Hepatocyte (in vitro differentiated cells): Measurements from ENCODE around the gene CIDEA. TPM values are rescaled to one million over a fixed set of nuclear protein-coding genes. Genes with fewer than 3 reads are reported as not detected.

Source experiments
- DNase-seq: peaks from one replicate; pipeline ENCODE4 v3.0.0-alpha.2; 2016; ENCODE audit warnings: low spot score
- H2AFZ ChIP-seq: fragments of 200-600 bp; sonication (generic); 2 replicates; pipeline ENCODE4 v1.6.0; 2016; ENCODE audit warnings: antibody characterized with exemption, mild to moderate bottlenecking
- H3K27ac ChIP-seq: fragments of 200-600 bp; sonication (generic); 2 replicates; pipeline ENCODE4 v1.5.1; 2016; ENCODE audit warnings: mild to moderate bottlenecking
- H3K27me3 ChIP-seq: fragments of 200-600 bp; sonication (generic); 2 replicates; pipeline ENCODE4 v1.6.1; 2016
- H3K36me3 ChIP-seq: fragments of 200-600 bp; sonication (generic); replicated peaks from 2 replicates; pipeline ENCODE4 v1.5.1; 2016; ENCODE audit warnings: low read depth; ENCODE audit not compliant: insufficient read depth
- H3K4me1 ChIP-seq: fragments of 200-600 bp; sonication (generic); 2 replicates; pipeline ENCODE4 v1.5.1; 2016; ENCODE audit warnings: mild to moderate bottlenecking, moderate library complexity; ENCODE audit not compliant: insufficient read depth
- H3K4me2 ChIP-seq: fragments of 200-600 bp; sonication (generic); 2 replicates; pipeline ENCODE4 v1.6.0; 2016
- H3K4me3 ChIP-seq: fragments of 200-600 bp; sonication (generic); 2 replicates; pipeline ENCODE4 v1.5.1; 2016; ENCODE audit warnings: mild to moderate bottlenecking
- H3K79me2 ChIP-seq: fragments of 200-600 bp; sonication (generic); 2 replicates; pipeline ENCODE4 v1.6.0; 2017; ENCODE audit warnings: mild to moderate bottlenecking
- H3K9me2 ChIP-seq: fragments of 200-600 bp; sonication (generic); replicated peaks from 2 replicates; pipeline ENCODE4 v1.6.0; 2017; ENCODE audit warnings: mild to moderate bottlenecking; ENCODE audit not compliant: insufficient read depth
- H3K9me3 ChIP-seq: fragments of 200-600 bp; sonication (generic); 2 replicates; pipeline ENCODE4 v1.5.1; 2016; ENCODE audit warnings: low read depth, mild to moderate bottlenecking
- H4K20me1 ChIP-seq: fragments of 200-600 bp; sonication (generic); 2 replicates; pipeline ENCODE4 v1.6.0; 2016; ENCODE audit warnings: mild to moderate bottlenecking; ENCODE audit not compliant: insufficient read depth, poor library complexity, severe bottlenecking
- CTCF ChIP-seq: fragments of 200-600 bp; sonication (generic); IDR thresholded peaks from 2 replicates; pipeline ENCODE4 v1.5.1; 2016; ENCODE audit warnings: antibody characterized with exemption, mild to moderate bottlenecking; ENCODE audit not compliant: poor library complexity
- EZH2 ChIP-seq: fragments of 200-600 bp; sonication (generic); IDR thresholded peaks from 2 replicates; pipeline ENCODE4 v1.6.1; 2016; ENCODE audit warnings: antibody characterized with exemption, mild to moderate bottlenecking, borderline replicate concordance
- EZH2phosphoT487 ChIP-seq: fragments of 200-600 bp; sonication (generic); IDR thresholded peaks from one replicate; pipeline ENCODE4 v1.6.1; 2018; ENCODE audit warnings: antibody characterized with exemption, mild to moderate bottlenecking, low read depth, moderate library complexity; ENCODE audit not compliant: unreplicated experiment, severe bottlenecking
- WGBS: methylation state at CpG from one replicate; pipeline ENCODE4 v1.1.6; 2016; ENCODE audit warnings: low lambda C conversion rate; ENCODE audit errors: missing lambda C conversion rate; 5-methylcytosine and 5-hydroxymethylcytosine counted together
- polyA plus RNA-seq: library from polyadenylated mRNA; unstranded; fragments of >200 nt; fragmentation: Nextera tagmentation; extraction: Ambion mirVana; gene quantifications from 2 replicates; pipeline ENCODE4 v1.2.1, GENCODE V29; 2016
- total RNA-seq: library from RNA; depleted of rRNA; stranded (reverse); fragments of >200 nt; gene quantifications from 2 replicates; pipeline ENCODE4 v1.2.3, GENCODE V29; 2014

The CIDEA gene
- total and polyA plus RNA-seq, 2 experiments from 2014 or later = not detected

DNA sequence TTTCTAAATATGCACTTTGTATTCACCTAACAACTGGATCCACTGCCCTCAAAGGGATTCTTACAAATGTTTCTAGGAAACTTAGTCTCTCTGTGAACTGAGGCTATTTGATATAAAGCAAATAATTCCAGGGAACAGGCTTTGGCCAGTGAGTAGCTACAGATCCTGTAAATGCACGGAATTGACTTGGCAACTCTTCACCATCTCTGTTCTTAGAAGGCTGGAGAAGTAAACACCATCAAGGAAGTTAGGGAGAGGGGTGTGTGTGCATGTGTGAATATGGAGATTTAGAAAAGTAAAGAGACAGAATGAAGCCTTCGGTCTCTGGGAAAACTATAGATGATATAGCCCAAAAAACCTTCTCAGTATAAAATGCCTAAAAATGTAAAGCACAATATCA is 10.7 kb downstream of the CIDEA start:
- Histone ChIP-seq H3K4me2 (no peak overlapping the region), H3K36me3 (no peaks in the 10 kb centered on the region), H2AFZ (no peak overlapping the region), H3K4me3 (no peak overlapping the region), H3K9me3 (no peaks in the 10 kb centered on the region), H3K4me1 (no peaks in the 10 kb centered on the region), H3K79me2 (no peaks in the 10 kb centered on the region), H4K20me1 (no peaks in the 10 kb centered on the region), H3K27me3 (peaks cover 5% of the 10 kb centered on the region), H3K9me2 (no peaks in the 10 kb centered on the region), H3K27ac (no peak overlapping the region)
- TF ChIP-seq EZH2 (no peak), EZH2phosphoT487 (no peak), CTCF (no peak)
- whole genome bisulfite sequencing = 76% methylated on average over 2 of the region's 2 CpGs
- DNase-seq = no peak

GRCh38 chr18:12271376-12272235 is 17.4 kb downstream of the CIDEA start:
- peak overlapping the region; percentile 90 for H3K27ac ChIP-seq
- H3K9me3 ChIP-seq = no peaks in the 10 kb centered on the region
- H3K4me1 ChIP-seq = no peaks in the 10 kb centered on the region
- TF ChIP-seq CTCF = peak; percentile 83
- no peak for TF ChIP-seq EZH2phosphoT487
- TF ChIP-seq EZH2 = no peak
- no peaks in the 10 kb centered on the region for H3K36me3 ChIP-seq
- H4K20me1 ChIP-seq = no peaks in the 10 kb centered on the region
- peak overlapping the region; percentile 93 for H3K4me2 ChIP-seq
- peak overlapping the region; percentile 62 for H3K4me3 ChIP-seq
- no peaks in the 10 kb centered on the region for H3K27me3 ChIP-seq
- H3K79me2 ChIP-seq = no peaks in the 10 kb centered on the region
- peak; percentile 91 for DNase-seq
- no peaks in the 10 kb centered on the region for H3K9me2 ChIP-seq
- H2AFZ ChIP-seq = peak overlapping the region; percentile 99
- WGBS = 21% methylated on average over 50 of the region's 51 CpGs

DNA sequence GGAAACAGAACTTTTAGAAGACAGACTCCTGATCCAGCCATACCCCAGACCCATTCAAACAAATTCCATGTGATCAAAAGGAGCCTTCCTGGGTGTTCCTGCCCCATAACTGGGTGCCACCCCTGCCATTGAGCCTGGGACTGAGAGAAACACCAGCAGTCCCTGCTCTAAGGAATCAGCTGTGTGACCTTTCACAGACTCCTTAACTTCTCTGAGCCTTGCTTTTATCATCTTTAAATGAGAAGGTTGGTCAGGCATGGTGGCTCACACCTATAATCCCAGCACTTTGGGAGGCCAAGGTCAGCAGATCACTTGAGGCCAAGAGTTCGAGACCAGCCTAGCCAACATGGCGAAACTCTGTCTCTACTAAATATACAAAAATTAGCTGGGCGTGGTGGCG is 20.6 kb downstream of the CIDEA start:
- 96% methylated on average over 4 of the region's 4 CpGs for WGBS
- no peak overlapping the region for H3K4me3 ChIP-seq
- no peak overlapping the region for H3K4me2 ChIP-seq
- H3K36me3 ChIP-seq = no peaks in the 10 kb centered on the region
- H3K27me3 ChIP-seq = no peaks in the 10 kb centered on the region
- H3K79me2 ChIP-seq = no peaks in the 10 kb centered on the region
- no peak for DNase-seq
- no peaks in the 10 kb centered on the region for H3K9me3 ChIP-seq
- H3K9me2 ChIP-seq = no peaks in the 10 kb centered on the region
- no peaks in the 10 kb centered on the region for H4K20me1 ChIP-seq
- no peak overlapping the region for H3K27ac ChIP-seq
- TF ChIP-seq EZH2 (no peak), EZH2phosphoT487 (no peak), CTCF (no peak)
- H2AFZ ChIP-seq = no peak overlapping the region
- H3K4me1 ChIP-seq = peaks cover 17% of the 10 kb centered on the region
